HepG2 (cell line): ENCODE measurements around the gene HS3ST5.

Experiments
- CBX2 ChIP-seq, 2 experiments: fragments of 200-600 bp in 1 of 2; sonication (generic); formaldehyde crosslinking in 1 of 2; IDR thresholded peaks; 2 replicates each; pipeline versions ENCODE4 v1.7.0 to v1.8.1; 2018 to 2022; ENCODE audit warnings: low read depth in 2 of 2, low read length in 1 of 2, mild to moderate bottlenecking in 1 of 2, missing genetic modification reagents in 1 of 2
- EP300 ChIP-seq, 3 experiments: sonication (generic) in 1 of 3; formaldehyde crosslinking in 1 of 3; IDR thresholded peaks; 2 replicates each; pipeline versions ENCODE4 v1.5.1 to v1.6.1; 2011 to 2020; ENCODE audit warnings: low read depth in 2 of 3, low read length in 2 of 3, borderline replicate concordance in 1 of 3, improper control_type of control experiment in 1 of 3, mild to moderate bottlenecking in 1 of 3, missing genetic modification reagents in 1 of 3, moderate library complexity in 1 of 3
- POLR2A ChIP-seq, 2 experiments: IDR thresholded peaks; 2 replicates each; pipeline ENCODE4 v1.6.1; 2011; ENCODE audit warnings: low read depth in 2 of 2, low read length in 2 of 2, mild to moderate bottlenecking in 1 of 2, moderate library complexity in 1 of 2; ENCODE audit not compliant: insufficient read depth in 1 of 2
- RFX5 ChIP-seq: IDR thresholded peaks from 2 replicates; pipeline ENCODE4 v1.6.1; 2011; ENCODE audit warnings: low read depth, low read length, improper control_type of control experiment
- ZNF451 ChIP-seq: sonication (generic); formaldehyde crosslinking; IDR thresholded peaks from 2 replicates; pipeline ENCODE4 v1.5.0; 2020; ENCODE audit warnings: mild to moderate bottlenecking, missing genetic modification reagents
- ZNF792 ChIP-seq: IDR thresholded peaks from 2 replicates; pipeline ENCODE4 v1.6.1; 2016
- TF ChIP-seq, protein P1 (sequence below): sonication (generic); formaldehyde crosslinking; IDR thresholded peaks from 2 replicates; pipeline ENCODE4 v1.5.0; 2020; ENCODE audit warnings: mild to moderate bottlenecking, missing genetic modification reagents, moderate library complexity
- TF ChIP-seq, protein P2 (sequence below), 2 experiments: IDR thresholded peaks; 2 replicates each; pipeline ENCODE4 v1.6.1; 2011 to 2012; ENCODE audit warnings: low read length in 2 of 2, borderline replicate concordance in 1 of 2, low read depth in 1 of 2, mild to moderate bottlenecking in 1 of 2, moderate library complexity in 1 of 2

DNA sequence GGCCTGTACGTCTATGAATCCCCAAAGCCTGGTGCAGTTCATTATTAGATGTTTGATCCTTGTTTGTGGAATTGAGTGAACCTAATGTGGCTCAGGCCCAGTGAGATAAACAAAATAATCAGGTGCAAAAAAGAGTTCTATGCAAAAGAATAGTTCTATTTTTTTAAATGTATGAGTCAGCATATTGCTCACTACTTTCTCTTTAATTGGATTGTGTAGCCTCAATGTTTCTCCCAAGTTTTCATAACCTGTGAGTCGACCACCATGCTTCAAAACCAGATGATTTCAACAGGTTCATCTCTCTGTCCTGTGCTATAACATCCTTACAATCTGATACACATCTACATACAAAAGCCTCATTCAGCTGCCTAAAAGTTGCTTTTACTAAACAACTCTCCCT lies 255.3 kb downstream of the HS3ST5 start:
- TF ChIP-seq RFX5: no peak
- TF ChIP-seq CBX2 (IDR thresholded peaks at IDR 0.05; ENCODE audit: low read depth, low read length): no peak
- no peak for TF ChIP-seq CBX2 (CRISPR knock-in tag; IDR thresholded peaks at IDR 0.05; ENCODE audit: low read depth)
- TF ChIP-seq, protein P1, sequence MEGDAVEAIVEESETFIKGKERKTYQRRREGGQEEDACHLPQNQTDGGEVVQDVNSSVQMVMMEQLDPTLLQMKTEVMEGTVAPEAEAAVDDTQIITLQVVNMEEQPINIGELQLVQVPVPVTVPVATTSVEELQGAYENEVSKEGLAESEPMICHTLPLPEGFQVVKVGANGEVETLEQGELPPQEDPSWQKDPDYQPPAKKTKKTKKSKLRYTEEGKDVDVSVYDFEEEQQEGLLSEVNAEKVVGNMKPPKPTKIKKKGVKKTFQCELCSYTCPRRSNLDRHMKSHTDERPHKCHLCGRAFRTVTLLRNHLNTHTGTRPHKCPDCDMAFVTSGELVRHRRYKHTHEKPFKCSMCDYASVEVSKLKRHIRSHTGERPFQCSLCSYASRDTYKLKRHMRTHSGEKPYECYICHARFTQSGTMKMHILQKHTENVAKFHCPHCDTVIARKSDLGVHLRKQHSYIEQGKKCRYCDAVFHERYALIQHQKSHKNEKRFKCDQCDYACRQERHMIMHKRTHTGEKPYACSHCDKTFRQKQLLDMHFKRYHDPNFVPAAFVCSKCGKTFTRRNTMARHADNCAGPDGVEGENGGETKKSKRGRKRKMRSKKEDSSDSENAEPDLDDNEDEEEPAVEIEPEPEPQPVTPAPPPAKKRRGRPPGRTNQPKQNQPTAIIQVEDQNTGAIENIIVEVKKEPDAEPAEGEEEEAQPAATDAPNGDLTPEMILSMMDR: no peak
- TF ChIP-seq EP300 (IDR thresholded peaks at IDR 0.05; ENCODE audit: low read depth in 2 of 2, low read length in 2 of 2): no peak
- no peak for TF ChIP-seq EP300 (CRISPR knock-in tag; IDR thresholded peaks at IDR 0.05; ENCODE audit: borderline replicate concordance)
- TF ChIP-seq ZNF451 (CRISPR knock-in tag): no peak
- TF ChIP-seq POLR2A (IDR thresholded peaks at IDR 0.05; ENCODE audit: insufficient read depth in 1 of 2, low read depth in 2 of 2, low read length in 2 of 2): no peak
- TF ChIP-seq, protein P2, sequence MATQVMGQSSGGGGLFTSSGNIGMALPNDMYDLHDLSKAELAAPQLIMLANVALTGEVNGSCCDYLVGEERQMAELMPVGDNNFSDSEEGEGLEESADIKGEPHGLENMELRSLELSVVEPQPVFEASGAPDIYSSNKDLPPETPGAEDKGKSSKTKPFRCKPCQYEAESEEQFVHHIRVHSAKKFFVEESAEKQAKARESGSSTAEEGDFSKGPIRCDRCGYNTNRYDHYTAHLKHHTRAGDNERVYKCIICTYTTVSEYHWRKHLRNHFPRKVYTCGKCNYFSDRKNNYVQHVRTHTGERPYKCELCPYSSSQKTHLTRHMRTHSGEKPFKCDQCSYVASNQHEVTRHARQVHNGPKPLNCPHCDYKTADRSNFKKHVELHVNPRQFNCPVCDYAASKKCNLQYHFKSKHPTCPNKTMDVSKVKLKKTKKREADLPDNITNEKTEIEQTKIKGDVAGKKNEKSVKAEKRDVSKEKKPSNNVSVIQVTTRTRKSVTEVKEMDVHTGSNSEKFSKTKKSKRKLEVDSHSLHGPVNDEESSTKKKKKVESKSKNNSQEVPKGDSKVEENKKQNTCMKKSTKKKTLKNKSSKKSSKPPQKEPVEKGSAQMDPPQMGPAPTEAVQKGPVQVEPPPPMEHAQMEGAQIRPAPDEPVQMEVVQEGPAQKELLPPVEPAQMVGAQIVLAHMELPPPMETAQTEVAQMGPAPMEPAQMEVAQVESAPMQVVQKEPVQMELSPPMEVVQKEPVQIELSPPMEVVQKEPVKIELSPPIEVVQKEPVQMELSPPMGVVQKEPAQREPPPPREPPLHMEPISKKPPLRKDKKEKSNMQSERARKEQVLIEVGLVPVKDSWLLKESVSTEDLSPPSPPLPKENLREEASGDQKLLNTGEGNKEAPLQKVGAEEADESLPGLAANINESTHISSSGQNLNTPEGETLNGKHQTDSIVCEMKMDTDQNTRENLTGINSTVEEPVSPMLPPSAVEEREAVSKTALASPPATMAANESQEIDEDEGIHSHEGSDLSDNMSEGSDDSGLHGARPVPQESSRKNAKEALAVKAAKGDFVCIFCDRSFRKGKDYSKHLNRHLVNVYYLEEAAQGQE (IDR thresholded peaks at IDR 0.05; ENCODE audit: borderline replicate concordance in 1 of 2, low read depth in 1 of 2, low read length in 2 of 2): no peak
- no peak for TF ChIP-seq ZNF792 (CRISPR knock-in tag)
